Measurements from ENCODE around the gene TUBGCP4.

The TUBGCP4 gene

GRCh38 chr15:43423793-43424192 is 52.9 kb downstream of the TUBGCP4 start:
- H3K9ac ChIP-seq: no peak overlapping the region
- H3K27ac ChIP-seq: no peak overlapping the region
- no peaks in the 10 kb centered on the region for H3K79me2 ChIP-seq (ENCODE audit: insufficient read depth, low read depth)
- no peak overlapping the region for H3K4me3 ChIP-seq (IDR thresholded peaks at IDR 0.05; ENCODE audit: insufficient read depth, low read depth, low read length)
- no peak overlapping the region for H2AFZ ChIP-seq (ENCODE audit: low read depth)
- H3K36me3 ChIP-seq (ENCODE audit: insufficient read depth): no peaks in the 10 kb centered on the region
- H3K4me1 ChIP-seq (ENCODE audit: low read depth, poor library complexity, severe bottlenecking): no peaks in the 10 kb centered on the region
- no peak overlapping the region for H3K4me2 ChIP-seq
- TF ChIP-seq CTCF (conservative IDR thresholded peaks at IDR 0.05; ENCODE audit: low read depth, low read length): no peak
- no peaks in the 10 kb centered on the region for H3K27me3 ChIP-seq (ENCODE audit: insufficient read depth, low read depth)
- H4K20me1 ChIP-seq (ENCODE audit: insufficient read depth): no peaks in the 10 kb centered on the region

- TF ChIP-seq CTCF (conservative IDR thresholded peaks at IDR 0.05; ENCODE audit: low read depth, low read length): no peak
- Histone ChIP-seq H3K36me3 (ENCODE audit: insufficient read depth) (no peaks in the 10 kb centered on the region), H3K4me2 (no peak overlapping the region), H3K79me2 (ENCODE audit: insufficient read depth, low read depth) (no peaks in the 10 kb centered on the region), H3K4me3 (IDR thresholded peaks at IDR 0.05; ENCODE audit: insufficient read depth, low read depth, low read length) (no peak overlapping the region), H3K27ac (no peak overlapping the region), H2AFZ (ENCODE audit: low read depth) (no peak overlapping the region), H3K9ac (no peak overlapping the region), H3K27me3 (ENCODE audit: insufficient read depth, low read depth) (no peaks in the 10 kb centered on the region), H3K4me1 (ENCODE audit: low read depth, poor library complexity, severe bottlenecking) (no peaks in the 10 kb centered on the region), H4K20me1 (ENCODE audit: insufficient read depth) (no peaks in the 10 kb centered on the region)
Measured at GRCh38 chr15:43429687-43430086, 58.8 kb downstream of the TUBGCP4 start.

- no peaks in the 10 kb centered on the region for H4K20me1 ChIP-seq (ENCODE audit: insufficient read depth)
- H3K36me3 ChIP-seq (ENCODE audit: insufficient read depth): no peaks in the 10 kb centered on the region
- no peak overlapping the region for H3K9ac ChIP-seq
- TF ChIP-seq CTCF (conservative IDR thresholded peaks at IDR 0.05; ENCODE audit: low read depth, low read length): no peak
- H3K27me3 ChIP-seq (ENCODE audit: insufficient read depth, low read depth): no peaks in the 10 kb centered on the region
- no peaks in the 10 kb centered on the region for H3K79me2 ChIP-seq (ENCODE audit: insufficient read depth, low read depth)
- H3K4me2 ChIP-seq: no peak overlapping the region
- no peak overlapping the region for H3K4me3 ChIP-seq (IDR thresholded peaks at IDR 0.05; ENCODE audit: insufficient read depth, low read depth, low read length)
- H3K27ac ChIP-seq: no peak overlapping the region
- H2AFZ ChIP-seq (ENCODE audit: low read depth): no peak overlapping the region
- H3K4me1 ChIP-seq (ENCODE audit: low read depth, poor library complexity, severe bottlenecking): no peaks in the 10 kb centered on the region
Measured at GRCh38 chr15:43433165-43433564, 62.3 kb downstream of the TUBGCP4 start.

- Histone ChIP-seq H3K4me1 (ENCODE audit: low read depth, poor library complexity, severe bottlenecking) (no peaks in the 10 kb centered on the region), H3K4me3 (IDR thresholded peaks at IDR 0.05; ENCODE audit: insufficient read depth, low read depth, low read length) (no peak overlapping the region), H3K36me3 (ENCODE audit: insufficient read depth) (no peaks in the 10 kb centered on the region), H3K9ac (no peak overlapping the region), H3K27me3 (ENCODE audit: insufficient read depth, low read depth) (no peaks in the 10 kb centered on the region), H3K79me2 (ENCODE audit: insufficient read depth, low read depth) (no peaks in the 10 kb centered on the region), H4K20me1 (ENCODE audit: insufficient read depth) (no peaks in the 10 kb centered on the region), H3K27ac (no peak overlapping the region), H3K4me2 (no peak overlapping the region), H2AFZ (ENCODE audit: low read depth) (no peak overlapping the region)
- no peak for TF ChIP-seq CTCF (conservative IDR thresholded peaks at IDR 0.05; ENCODE audit: low read depth, low read length)
Measured at GRCh38 chr15:43433661-43434303, 62.9 kb downstream of the TUBGCP4 start.

All from KMS-11 (cell line).